Breast epithelium (tissue), 3 donors: ENCODE results near the gene FES.

Experiments
- CTCF ChIP-seq, 3 donors: fragments of 450-650 bp; IDR thresholded peaks; one replicate each; pipeline ENCODE4 v1.5.1; 2016 to 2017; ENCODE audit warnings: antibody characterized with exemption in 3 of 3, mild to moderate bottlenecking in 3 of 3, moderate library complexity in 3 of 3
- POLR2AphosphoS5 ChIP-seq, 3 donors: sonication (generic); formaldehyde crosslinking; IDR thresholded peaks; one replicate each; pipeline ENCODE4 v1.6.1; 2017; ENCODE audit warnings: antibody characterized with exemption in 3 of 3

GRCh38 chr15:90840157-90840855 lies 44.0 kb upstream of the FES start:
- TF ChIP-seq CTCF (IDR thresholded peaks at IDR 0.05) (no peak), POLR2AphosphoS5 (IDR thresholded peaks at IDR 0.05) (no peak)
